ENCODE results near the gene ST6GALNAC2.

- TF ChIP-seq CTCF (optimal IDR thresholded peaks at IDR 0.05 in 1 of 3, IDR thresholded peaks at IDR 0.05 in 1 of 3, conservative IDR thresholded peaks at IDR 0.05 in 1 of 3; ENCODE audit: extremely low read depth in 1 of 3, insufficient read depth in 2 of 3, low read length in 3 of 3) = no peak
- TF ChIP-seq EZH2 (IDR thresholded peaks at IDR 0.05; ENCODE audit: low read length) = no peak
These were observed 9.5 kb downstream of the ST6GALNAC2 start for GRCh38 chr17:76576189-76576588.
